SK-N-SH (cell line): ENCODE results near the gene SHLD1. TPM values are rescaled to one million over a fixed set of nuclear protein-coding genes. Genes with fewer than 3 reads are reported as not detected.

Source experiments
- CTCF ChIA-PET: fragments of 300-600, 350-600 bp; formaldehyde crosslinking; extraction: SDS; loops from one replicate; lab custom pipeline; 2021; lab: Yijun Ruan, JAX
- POLR2A ChIA-PET: fragments of 350-600 bp; sonication (Branson Sonifier 250); formaldehyde crosslinking; extraction: SDS; loops from one replicate; lab custom pipeline; 2020; ENCODE audit warnings: antibody characterized with exemption, inconsistent platforms; lab: Yijun Ruan, JAX
- DNase-seq: peaks from one replicate; pipeline ENCODE4 v3.0.0; 2012
- H2AFZ ChIP-seq: fragments of 200-600 bp; sonication (generic); 2 replicates; pipeline ENCODE4 v1.8.1; 2016; ENCODE audit warnings: antibody characterized with exemption, mild to moderate bottlenecking, low read depth
- H3F3A ChIP-seq: fragments of 200-600 bp; sonication (generic); replicated peaks from 2 replicates; pipeline ENCODE3; 2016; ENCODE audit warnings: antibody characterized with exemption, mild to moderate bottlenecking; ENCODE audit not compliant: insufficient read depth
- H3K27ac ChIP-seq, 2 experiments: fragments of 200-500 bp in 1 of 2; fragments of 200-600 bp in 1 of 2; sonication (Bioruptor generic) in 1 of 2; sonication (generic), shearing (Covaris generic) in 1 of 2; 2 replicates each; pipeline versions ENCODE4 v1.5.1 to v1.6.1; 2014 to 2016; ENCODE audit warnings: low read depth in 2 of 2, inconsistent platforms in 1 of 2, low read length in 1 of 2, mild to moderate bottlenecking in 1 of 2, mixed read lengths in 1 of 2
- H3K27me3 ChIP-seq: fragments of 200-600 bp; sonication (generic), shearing (Covaris generic); 2 replicates; pipeline ENCODE4 v1.6.1; 2016; ENCODE audit warnings: mixed run types; ENCODE audit not compliant: insufficient read depth
- H3K36me3 ChIP-seq, 2 experiments: fragments of 200-500 bp in 1 of 2; fragments of 200-600 bp in 1 of 2; sonication (Bioruptor generic) in 1 of 2; sonication (generic) in 1 of 2; replicated peaks in 1 of 2; 2 replicates each; pipeline versions ENCODE3 to v1.5.1; 2014 to 2016; ENCODE audit warnings: low read length in 1 of 2, mild to moderate bottlenecking in 1 of 2; ENCODE audit not compliant: insufficient read depth in 2 of 2, control insufficient read depth in 1 of 2
- H3K4me1 ChIP-seq, 2 experiments: fragments of 200-500 bp in 1 of 2; fragments of 200-600 bp in 1 of 2; sonication (Bioruptor generic) in 1 of 2; sonication (generic), shearing (Covaris generic) in 1 of 2; 2 replicates each; pipeline versions ENCODE4 v1.5.1 to v1.6.1; 2014 to 2016; ENCODE audit warnings: low read depth in 1 of 2, low read length in 1 of 2, mixed run types in 1 of 2; ENCODE audit not compliant: insufficient read depth in 2 of 2, control insufficient read depth in 1 of 2
- H3K4me2 ChIP-seq: fragments of 200-600 bp; sonication (generic), shearing (Covaris generic); 2 replicates; pipeline ENCODE4 v1.6.1; 2017; ENCODE audit warnings: mixed run types
- H3K4me3 ChIP-seq, 2 experiments: fragments of 200-500 bp in 1 of 2; fragments of 200-600 bp in 1 of 2; sonication (Bioruptor generic) in 1 of 2; sonication (generic), shearing (Covaris generic) in 1 of 2; 2 replicates each; pipeline versions ENCODE4 v1.5.1 to v1.8.1; 2014 to 2016; ENCODE audit warnings: low read depth in 2 of 2, inconsistent platforms in 1 of 2, low read length in 1 of 2, mild to moderate bottlenecking in 1 of 2, mixed read lengths in 1 of 2, moderate library complexity in 1 of 2
- H3K79me2 ChIP-seq: fragments of 200-600 bp; sonication (generic); 2 replicates; pipeline ENCODE4 v1.8.1; 2017; ENCODE audit warnings: mild to moderate bottlenecking; ENCODE audit not compliant: insufficient read depth
- H3K9ac ChIP-seq: fragments of 200-600 bp; sonication (generic); 2 replicates; pipeline ENCODE4 v1.6.1; 2017; ENCODE audit warnings: mixed run types
- H3K9me2 ChIP-seq: fragments of 200-600 bp; sonication (generic); 2 replicates; pipeline ENCODE4 v1.6.1; 2017; ENCODE audit warnings: mixed run types
- H3K9me3 ChIP-seq: fragments of 200-600 bp; sonication (generic); 2 replicates; pipeline ENCODE4 v1.6.1; 2017; ENCODE audit warnings: mixed run types, mild to moderate bottlenecking, moderate library complexity
- H4K20me1 ChIP-seq: fragments of 200-600 bp; sonication (generic); 2 replicates; pipeline ENCODE4 v1.6.1; 2017; ENCODE audit warnings: mild to moderate bottlenecking, mixed run types; ENCODE audit not compliant: insufficient read depth
- EZH2phosphoT487 ChIP-seq: fragments of 200-600 bp; sonication (generic); IDR thresholded peaks from 2 replicates; pipeline ENCODE4 v1.6.1; 2017; ENCODE audit warnings: low read depth, mixed run types, mild to moderate bottlenecking, antibody characterized with exemption, moderate library complexity, borderline replicate concordance
- FOXM1 ChIP-seq: IDR thresholded peaks from 2 replicates; pipeline ENCODE4 v1.4.0; 2012; ENCODE audit warnings: low read depth, mild to moderate bottlenecking
- GABPA ChIP-seq: IDR thresholded peaks from 2 replicates; pipeline ENCODE4 v1.4.0; 2012; ENCODE audit warnings: low read depth, mild to moderate bottlenecking
- REST ChIP-seq: IDR thresholded peaks from 2 replicates; pipeline ENCODE4 v1.6.1; 2012; ENCODE audit warnings: mild to moderate bottlenecking, low read depth, low read length, moderate library complexity
- WGBS: methylation state at CpG from one replicate; pipeline ENCODE4 v1.1.6; 2017; ENCODE audit warnings: low lambda C conversion rate; 5-methylcytosine and 5-hydroxymethylcytosine counted together
- polyA plus RNA-seq, 3 experiments: library from polyadenylated mRNA; depleted of rRNA; stranded (reverse); fragments of >200 nt; gene quantifications; 2 replicates each; pipeline ENCODE4 v1.2.3, GENCODE V29; 2012
- TF ChIP-seq, protein P1 (sequence below): fragments of 150-350 bp; IDR thresholded peaks from 2 replicates; pipeline ENCODE4 v1.6.1; 2016; ENCODE audit warnings: mild to moderate bottlenecking, low read depth, low read length
- TF ChIP-seq, protein P2 (sequence below): IDR thresholded peaks from 2 replicates; pipeline ENCODE4 v1.4.0; 2012; ENCODE audit warnings: low read depth, borderline replicate concordance
- TF ChIP-seq, protein P3 (sequence below): IDR thresholded peaks from 2 replicates; pipeline ENCODE4 v1.4.0; 2012; ENCODE audit warnings: low read depth

The SHLD1 gene
- polyA plus RNA-seq, 1 of the 3 experiments (the other 2 are of a cell fraction), result 4.5 TPM

- TF ChIP-seq REST, result no peak
Measured at GRCh38 chr20:5788385-5788895, 38.2 kb downstream of the SHLD1 start (continued).

DNA sequence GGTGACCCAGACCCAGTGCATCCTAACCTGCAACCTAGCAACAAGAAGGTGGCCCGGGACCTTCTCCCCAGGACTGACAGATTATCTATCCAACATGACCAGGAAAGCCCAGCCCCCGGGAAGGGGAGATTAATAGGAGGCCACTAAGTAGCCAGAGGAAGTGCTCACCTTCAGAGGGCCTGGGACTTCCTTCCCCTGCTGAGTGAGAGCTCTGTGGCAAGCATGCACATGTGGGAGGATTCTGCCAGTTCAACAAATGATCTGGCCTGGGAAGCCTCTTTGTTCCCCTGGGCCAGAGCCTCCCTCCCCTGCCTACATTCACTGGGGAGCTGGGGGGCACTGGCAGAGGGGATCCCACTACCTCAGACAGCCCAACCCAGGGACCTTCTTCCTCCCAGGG is 39.6 kb downstream of the SHLD1 start:
- no peak for DNase-seq
- H3K4me3 ChIP-seq, result no peak overlapping the region
- H3K9ac ChIP-seq, result no peak overlapping the region
- H3K9me2 ChIP-seq, result no peaks in the 10 kb centered on the region
- H3K9me3 ChIP-seq, result no peaks in the 10 kb centered on the region
- no peaks in the 10 kb centered on the region; the same call in 1 of the 2 replicates for H3K79me2 ChIP-seq
- POLR2A ChIA-PET, result no interaction called here
- CTCF ChIA-PET, result interaction anchor here (0.7 to 4.6 kb wide), 4 partner anchors 214 to 261 kb away, joined by 3 to 61 read pairs (median 20); no protein-coding TSS in a partner anchor
- TF ChIP-seq, protein P1, sequence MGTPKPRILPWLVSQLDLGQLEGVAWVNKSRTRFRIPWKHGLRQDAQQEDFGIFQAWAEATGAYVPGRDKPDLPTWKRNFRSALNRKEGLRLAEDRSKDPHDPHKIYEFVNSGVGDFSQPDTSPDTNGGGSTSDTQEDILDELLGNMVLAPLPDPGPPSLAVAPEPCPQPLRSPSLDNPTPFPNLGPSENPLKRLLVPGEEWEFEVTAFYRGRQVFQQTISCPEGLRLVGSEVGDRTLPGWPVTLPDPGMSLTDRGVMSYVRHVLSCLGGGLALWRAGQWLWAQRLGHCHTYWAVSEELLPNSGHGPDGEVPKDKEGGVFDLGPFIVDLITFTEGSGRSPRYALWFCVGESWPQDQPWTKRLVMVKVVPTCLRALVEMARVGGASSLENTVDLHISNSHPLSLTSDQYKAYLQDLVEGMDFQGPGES, result no peak
- TF ChIP-seq FOXM1 (no peak), REST (no peak), GABPA (no peak), EZH2phosphoT487 (no peak)
- TF ChIP-seq, protein P2, sequence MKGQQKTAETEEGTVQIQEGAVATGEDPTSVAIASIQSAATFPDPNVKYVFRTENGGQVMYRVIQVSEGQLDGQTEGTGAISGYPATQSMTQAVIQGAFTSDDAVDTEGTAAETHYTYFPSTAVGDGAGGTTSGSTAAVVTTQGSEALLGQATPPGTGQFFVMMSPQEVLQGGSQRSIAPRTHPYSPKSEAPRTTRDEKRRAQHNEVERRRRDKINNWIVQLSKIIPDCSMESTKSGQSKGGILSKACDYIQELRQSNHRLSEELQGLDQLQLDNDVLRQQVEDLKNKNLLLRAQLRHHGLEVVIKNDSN, result no peak
- TF ChIP-seq, protein P3, sequence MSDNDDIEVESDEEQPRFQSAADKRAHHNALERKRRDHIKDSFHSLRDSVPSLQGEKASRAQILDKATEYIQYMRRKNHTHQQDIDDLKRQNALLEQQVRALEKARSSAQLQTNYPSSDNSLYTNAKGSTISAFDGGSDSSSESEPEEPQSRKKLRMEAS, result no peak
- H2AFZ ChIP-seq, result no peak overlapping the region
- H3K27ac ChIP-seq, result no peak overlapping the region
- no peak overlapping the region for H3K4me2 ChIP-seq
- no peaks in the 10 kb centered on the region for H3F3A ChIP-seq
- H3K27me3 ChIP-seq, result no peaks in the 10 kb centered on the region
- H3K36me3 ChIP-seq, result no peaks in the 10 kb centered on the region
- peaks cover 7 to 14% of the 10 kb centered on the region in 2 experiments; a peak in 3 of 4 replicates for H3K4me1 ChIP-seq
- WGBS, result 86% methylated on average over 1 of the region's 2 CpGs
- H4K20me1 ChIP-seq, result no peaks in the 10 kb centered on the region
